Measurements from ENCODE around the gene CHI3L1.

The CHI3L1 gene

DNA sequence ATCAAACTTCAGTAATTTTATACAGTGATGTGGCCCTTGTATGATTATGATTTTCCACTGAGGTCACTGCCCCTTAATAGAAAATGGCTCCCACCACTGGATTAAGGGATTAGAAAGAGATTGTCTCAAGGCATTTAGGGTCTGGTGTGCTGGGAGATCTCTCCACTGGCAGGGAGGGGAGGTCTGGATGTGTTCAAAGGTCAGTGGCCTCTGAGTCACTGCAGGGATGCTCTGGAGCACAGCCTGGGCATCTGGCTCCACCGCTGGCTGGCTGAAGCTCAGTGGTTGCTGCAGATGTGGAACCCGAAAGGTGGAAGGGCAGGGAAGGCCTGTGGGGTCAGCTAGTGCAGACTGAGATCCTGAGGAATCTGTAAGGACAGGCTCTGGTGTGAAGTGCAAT lies 18.3 kb upstream of the CHI3L1 start:
- DNase-seq (ENCODE audit: low read depth): no peak

DNA sequence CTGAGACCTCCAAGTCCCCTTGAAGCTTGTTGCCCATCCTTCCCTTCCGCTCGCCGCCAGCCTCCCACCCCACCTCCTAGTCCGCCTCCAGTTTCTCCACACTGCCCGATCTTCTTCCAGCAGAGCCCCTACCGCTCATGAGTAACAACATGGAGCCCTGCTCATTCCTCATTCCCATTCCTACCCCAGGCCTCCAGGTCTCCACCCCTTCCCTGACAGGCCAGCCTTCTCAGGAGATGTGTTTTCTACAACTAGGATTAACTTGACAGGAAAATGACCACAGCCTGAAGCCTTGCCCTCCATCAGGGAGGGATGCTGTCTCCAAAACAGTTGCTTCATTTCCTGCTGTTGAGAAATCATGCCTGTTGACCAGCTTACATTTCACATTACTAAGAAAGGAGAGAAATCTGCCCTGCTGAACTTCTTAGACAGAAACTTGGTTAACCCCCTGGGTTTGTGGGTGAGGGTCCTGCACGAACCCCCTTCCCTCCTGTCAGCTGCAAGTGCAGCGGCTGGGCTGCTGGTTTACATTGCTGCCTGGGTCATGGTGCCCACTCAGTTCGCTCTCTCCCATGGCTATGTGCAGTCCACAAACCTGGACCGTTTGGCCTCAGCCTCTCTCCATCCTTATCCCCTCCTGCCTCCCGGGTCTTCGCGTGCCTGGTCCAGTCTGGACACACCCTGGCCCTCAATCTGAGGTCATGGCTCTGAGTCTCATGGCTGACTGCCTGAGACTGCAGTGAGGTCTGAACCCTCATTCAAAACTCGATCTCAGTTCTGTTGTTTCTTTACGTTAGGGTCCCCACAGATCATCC lies 16.1 kb upstream of the CHI3L1 start:
- no peak for DNase-seq (ENCODE audit: low read depth)

DNA sequence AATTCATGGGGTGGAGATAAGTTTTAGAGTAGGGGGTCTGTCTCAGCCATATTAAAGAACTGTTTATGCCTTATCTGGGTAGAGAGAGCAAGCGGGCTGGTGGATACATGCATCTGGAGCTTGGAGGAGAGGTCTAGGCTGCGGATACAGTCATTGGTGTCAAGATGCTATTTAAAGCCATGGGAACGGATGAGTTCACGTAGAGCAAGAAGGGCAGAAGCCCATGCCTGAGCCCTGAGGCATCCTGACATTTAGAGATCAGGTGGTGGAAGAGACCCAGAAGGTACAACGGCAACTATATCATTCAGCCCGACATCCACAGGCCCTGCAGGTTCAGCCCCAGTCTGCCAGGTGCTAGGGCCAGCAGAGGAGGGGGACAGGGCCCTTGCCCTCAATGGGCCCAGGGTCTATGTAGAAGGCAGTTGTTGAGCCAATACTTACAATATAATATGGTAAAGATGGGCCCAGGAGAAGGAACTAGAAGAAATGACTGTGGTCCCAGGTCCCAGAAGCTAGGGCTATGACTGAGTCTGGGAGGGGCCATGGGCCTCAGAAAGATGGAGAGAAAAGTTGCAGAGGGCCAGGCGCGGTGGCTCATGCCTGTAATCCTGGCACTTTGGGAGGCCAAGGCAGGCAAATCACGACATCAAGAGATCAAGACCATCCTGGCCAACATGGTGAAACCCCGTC lies 15.2 kb upstream of the CHI3L1 start:
- DNase-seq (ENCODE audit: low read depth): no peak

DNA sequence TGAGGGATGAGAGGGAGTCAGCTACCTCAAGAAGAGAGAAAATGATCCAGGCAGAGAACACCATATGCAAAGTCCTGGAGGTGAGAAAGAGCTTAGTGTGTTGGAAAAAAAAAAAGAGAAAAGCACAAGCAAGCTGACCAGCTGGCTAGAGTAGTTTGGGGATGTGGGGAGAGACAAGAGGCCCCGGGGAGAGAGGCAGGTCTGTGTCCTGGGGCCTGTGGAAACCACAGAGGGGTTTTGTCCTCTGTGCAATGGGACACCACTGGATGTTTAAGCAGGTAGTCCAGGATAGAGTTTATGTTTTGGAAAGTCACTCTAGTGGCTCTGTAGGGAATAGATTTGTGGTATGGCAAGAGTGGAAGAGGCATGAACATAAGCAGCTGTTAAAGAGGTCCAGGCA lies 14.4 kb upstream of the CHI3L1 start:
- no peak for DNase-seq (ENCODE audit: low read depth)

DNA sequence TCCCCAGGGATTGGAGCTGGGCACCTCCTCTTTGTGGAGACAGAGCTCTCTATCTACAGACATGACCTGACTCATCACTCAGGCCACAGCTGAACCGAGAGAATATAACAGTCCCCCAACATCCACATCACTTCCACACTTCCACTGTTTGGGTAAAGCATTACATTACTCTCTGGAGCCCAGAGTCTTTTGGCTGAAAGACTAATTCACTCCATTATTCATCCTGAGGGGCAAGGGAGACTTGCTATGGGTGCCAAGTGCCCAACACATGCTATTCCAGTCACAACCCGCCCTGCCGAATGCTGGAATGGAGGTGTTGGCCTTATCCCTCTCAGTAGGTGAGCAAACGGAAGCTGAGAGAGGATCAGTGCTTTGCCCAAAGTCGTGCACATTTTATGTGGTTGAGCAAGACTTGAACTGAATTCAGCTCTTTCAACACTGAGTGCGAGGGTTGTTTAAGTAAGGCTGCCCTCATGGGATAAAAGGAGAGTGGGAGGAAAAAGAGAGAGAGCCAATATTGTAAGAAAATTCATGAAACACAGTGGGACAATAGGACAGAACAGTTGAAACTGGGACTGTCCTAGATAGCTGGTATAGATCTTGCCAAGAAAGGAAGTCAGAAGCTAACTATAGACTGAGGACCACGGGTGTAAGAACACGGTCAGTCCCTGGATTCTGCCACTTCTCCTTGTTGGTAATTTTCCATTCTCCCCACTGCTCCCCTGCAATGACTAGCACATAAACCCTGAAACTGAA lies 13.5 kb upstream of the CHI3L1 start:
- no peak for DNase-seq (ENCODE audit: low read depth)

DNA sequence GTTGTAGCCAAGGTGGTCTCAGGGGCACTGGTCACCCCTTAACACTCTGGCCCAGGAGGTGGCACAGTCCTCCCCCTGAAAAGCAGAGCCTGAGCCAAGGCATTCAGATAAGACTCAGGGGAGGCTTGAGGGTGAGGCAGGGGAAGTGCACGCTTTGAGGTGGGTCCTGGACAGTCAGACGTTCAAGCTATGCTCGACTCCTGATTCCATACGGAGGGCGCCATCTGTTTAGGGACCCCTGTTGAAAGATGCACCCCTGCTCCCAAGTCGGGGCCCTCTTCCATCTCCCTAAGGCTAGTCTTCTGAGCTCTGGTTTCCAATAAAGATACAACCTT lies 12.9 kb upstream of the CHI3L1 start:
- DNase-seq (ENCODE audit: low read depth): no peak

DNA sequence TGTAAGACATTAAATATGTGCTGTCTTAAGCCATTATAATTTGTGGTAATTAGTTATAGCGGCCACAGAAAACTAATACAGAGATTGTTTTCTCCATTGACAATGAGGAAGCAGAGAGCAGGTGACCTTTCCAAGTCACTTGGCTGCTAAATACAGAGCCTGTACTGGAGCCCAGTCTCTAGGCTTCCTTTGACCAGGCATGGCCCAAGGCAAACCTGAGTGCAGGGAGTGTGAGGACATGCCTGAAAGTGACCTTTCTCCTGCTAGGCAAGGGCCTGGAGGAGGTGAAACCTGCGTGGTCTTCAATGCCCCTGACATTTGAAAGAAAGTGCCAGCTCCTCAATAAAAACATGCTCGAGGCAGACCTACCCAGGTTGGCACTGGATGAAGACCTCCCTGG lies 12.5 kb upstream of the CHI3L1 start:
- DNase-seq (ENCODE audit: low read depth): no peak

DNA sequence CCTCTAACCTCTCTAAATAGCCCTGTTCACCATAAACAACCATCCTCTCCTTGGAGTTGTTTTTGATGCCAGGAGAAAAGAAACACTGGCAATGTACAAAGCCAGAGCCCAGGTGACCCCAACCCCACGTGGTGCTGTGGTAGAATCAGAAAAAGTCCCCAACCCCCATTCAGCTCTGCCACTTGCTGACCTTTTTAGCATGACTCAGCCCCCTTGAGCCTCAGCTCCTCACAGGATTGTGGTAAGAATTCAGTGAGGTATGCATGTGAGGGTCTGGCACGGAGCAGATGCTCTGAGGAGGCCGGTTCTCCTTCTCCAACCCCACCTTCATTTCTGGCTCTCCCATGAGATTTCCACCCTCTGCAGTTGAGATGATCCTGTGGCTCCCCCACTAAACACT lies 11.1 kb upstream of the CHI3L1 start:
- no peak for DNase-seq (ENCODE audit: low read depth)

DNA sequence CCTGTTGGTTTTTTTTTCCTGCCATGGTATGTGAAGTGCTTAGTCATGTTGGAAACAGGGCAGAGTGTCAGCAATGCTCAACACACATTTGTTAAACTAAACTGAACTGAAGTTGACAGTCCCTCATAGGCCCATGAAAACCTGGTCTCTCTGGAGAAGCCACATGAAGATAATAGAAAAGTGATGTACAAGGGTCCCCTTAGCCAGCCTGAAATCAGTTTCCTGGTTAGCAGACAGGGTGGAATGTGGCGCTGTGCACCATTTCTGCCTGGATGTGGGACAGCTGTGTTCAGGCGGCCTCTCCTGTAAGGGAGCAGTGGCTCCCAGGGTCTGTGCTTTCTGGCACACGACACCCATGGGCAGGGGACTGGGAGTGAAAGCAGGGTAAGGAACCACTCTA lies 9.9 kb upstream of the CHI3L1 start:
- no peak for DNase-seq (ENCODE audit: low read depth)

DNA sequence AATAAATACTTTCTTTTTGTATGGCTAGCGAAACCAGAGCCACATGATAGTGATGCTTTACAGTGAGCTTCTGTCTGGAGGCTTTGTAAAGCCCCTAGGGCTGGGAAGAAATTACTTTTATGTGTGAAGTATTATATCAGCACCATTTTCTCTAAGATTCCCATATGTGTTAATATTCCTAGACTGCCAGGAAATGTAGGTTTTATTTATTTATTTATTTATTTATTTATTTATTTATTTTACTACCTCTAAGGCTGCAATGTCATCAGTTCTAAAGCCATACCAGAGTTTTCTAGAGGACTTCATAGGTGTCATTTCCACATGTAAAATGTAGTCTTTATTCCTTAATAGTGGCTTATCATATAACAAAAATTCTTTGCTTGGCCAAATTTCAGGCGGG lies 4.4 kb upstream of the CHI3L1 start:
- DNase-seq (ENCODE audit: low read depth): no peak

DNA sequence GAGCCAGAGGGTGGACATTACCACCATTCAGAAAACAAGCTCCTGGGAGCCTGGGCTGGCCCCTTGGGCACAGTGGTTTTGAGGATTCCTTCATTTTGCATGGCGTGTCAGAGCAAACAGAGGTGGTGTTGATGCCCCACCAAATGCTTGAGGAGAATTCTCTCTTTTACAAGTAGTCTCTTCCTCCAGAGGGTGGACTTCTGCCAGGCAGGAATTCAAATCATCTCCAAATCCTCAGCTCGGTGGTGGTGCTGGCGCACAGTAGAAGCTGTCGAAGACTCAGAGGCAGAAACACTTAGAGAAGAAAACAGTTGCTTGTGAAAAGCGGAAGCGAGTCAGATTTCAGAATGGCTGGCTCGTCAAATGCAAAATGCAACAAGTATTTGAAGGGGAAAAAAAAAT lies 3.4 kb upstream of the CHI3L1 start:
- no peak for DNase-seq (ENCODE audit: low read depth)

DNA sequence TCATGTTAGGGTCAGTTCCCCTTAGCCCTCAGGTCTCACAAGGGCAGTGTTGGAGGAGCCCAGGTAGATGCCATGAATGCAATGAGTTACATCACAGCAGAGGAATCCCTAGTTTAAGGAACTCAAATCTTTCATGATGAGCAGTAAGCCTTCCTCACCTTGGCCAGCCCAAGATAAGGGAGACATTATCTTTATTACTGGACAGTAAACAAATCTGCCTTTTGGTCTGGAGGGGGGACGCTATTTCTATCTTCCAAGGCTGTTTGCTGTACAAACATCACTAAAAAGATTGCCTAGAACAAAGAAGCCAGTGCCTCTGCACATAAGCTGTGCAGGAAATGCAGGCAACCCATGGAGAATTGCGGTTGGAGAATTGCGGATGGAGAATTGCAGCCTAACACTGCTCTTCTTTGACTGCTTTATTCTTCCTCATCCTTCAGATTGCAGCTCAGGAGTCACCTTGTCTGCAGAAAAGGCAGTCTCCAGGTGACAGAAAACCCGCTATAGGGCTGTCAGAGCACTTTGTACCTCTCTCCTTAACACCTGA lies 2.3 kb upstream of the CHI3L1 start:
- no peak for DNase-seq (ENCODE audit: low read depth)

DNA sequence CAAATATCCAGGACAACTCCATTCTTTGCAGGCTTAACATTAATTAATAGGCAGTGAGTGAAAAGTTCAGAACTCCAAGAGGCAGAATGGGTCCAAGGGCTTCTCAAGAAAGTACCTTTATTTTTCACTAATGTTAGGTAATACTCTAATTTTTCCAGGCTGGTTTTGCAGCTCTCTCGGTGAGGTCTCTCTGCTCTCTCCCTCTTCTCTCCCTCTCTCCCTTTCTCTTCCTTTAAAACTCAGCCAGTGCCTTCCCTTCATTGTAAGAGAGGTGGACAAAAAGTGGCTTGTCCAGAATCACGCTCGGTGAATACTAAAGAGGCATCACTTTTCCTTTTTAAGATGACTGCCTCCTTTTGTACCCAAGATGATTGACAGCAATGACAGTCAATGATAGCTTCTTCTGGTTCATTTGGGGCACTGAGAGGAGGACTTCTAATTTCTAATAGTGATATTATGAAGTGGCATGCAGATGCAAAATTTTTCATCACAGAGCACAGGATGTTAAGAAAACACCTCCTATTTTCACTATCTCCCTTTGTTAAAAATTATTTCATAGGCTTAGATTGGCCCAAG lies 1.3 kb upstream of the CHI3L1 start:
- DNase-seq (ENCODE audit: low read depth): no peak

DNA sequence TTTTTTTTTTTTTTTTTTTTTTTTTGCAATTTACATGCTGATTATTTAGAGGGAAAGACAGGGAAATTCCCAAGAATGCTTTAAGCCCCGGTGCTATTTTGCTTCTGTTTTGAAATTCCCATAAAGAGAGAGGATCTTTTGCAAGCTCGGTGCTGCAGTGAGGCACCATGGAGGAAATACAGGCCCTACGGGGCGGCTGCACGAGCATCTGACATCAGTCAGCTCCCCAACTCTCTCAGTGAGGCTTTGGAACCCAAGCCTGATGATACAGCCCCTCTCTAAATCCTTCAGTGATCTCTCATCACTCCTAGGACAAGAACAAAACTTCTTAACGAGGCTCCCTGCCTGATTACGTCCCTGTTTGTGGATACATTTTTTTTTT lies 791 bp upstream of the CHI3L1 start:
- DNase-seq (ENCODE audit: low read depth): no peak

DNA sequence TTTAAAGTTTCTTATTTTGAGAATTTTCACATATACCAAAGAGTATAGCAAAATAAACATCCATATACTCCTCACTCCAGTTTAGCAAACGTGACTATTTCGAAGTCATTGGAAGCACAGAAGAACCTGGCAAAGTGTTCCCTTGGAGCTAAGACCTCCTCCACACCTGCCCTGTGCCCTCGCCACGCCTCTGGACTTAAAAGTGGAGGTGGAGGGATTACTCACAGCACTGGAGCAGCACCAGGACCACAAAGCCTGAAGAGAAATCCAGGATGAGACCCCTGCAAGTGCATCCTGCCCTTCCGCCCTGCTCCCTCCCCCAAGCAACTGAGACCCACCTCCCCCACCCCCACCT lies 436 bp downstream of the CHI3L1 start:
- DNase-seq (ENCODE audit: low read depth): no peak

DNA sequence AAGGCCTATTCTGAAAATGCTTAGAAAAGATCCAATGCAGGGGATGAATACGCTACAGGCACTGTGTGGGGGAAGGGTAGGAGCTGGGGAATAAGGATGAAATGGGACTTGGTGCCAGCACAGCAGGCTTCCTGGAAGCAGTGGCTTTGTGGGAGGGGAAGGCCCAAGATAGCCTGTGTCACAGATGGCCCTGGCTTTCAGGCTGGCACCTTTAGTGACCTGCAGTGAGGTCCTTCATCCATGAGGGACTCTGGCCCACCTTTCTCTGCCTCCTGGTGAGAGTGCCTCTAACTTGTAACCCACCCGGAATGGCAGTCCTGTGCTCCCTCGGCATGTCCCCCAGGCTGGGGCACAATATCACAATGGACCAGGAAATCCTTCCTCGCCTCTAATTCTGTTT lies 919 bp downstream of the CHI3L1 start:
- no peak for DNase-seq (ENCODE audit: low read depth)

DNA sequence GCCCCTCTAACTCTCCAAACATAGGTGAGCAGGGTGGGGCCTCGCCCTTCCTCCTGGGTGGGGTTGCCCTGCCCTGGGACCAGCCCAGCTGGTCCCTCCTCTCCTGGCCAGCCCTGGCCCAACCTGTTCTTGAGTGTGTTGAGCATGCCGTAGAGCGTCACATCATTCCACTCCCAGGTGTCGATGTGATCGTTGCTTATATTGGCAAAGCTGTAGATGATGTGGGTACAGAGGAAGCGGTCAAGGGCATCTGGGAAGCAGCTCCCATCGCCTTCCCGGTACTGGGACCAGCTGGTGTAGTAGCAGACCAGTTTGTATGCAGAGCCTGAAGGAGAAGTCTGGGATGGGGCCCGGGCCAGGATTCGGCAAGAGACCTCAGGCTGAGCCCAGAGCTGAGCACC lies 1.4 kb downstream of the CHI3L1 start:
- DNase-seq (ENCODE audit: low read depth): no peak

DNA sequence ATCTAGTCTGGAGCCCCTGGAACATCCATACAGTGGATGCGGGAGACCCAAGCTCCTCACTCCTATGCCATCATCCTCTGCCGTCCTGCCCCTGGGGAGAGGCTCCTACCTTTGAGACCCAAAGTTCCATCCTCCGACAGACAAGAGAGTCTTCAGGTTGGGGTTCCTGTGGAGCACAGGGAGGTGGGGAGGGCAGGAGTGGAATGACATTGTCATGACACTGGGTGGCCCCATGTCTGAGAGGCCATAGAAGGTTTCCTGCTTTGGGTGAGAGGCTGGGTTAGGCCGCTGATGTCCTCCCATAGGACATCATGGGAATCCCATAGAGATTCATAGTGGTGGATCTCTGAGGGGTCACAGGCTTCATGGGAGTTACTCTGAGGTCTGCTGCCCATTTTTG lies 2.0 kb downstream of the CHI3L1 start:
- DNase-seq (ENCODE audit: low read depth): no peak

DNA sequence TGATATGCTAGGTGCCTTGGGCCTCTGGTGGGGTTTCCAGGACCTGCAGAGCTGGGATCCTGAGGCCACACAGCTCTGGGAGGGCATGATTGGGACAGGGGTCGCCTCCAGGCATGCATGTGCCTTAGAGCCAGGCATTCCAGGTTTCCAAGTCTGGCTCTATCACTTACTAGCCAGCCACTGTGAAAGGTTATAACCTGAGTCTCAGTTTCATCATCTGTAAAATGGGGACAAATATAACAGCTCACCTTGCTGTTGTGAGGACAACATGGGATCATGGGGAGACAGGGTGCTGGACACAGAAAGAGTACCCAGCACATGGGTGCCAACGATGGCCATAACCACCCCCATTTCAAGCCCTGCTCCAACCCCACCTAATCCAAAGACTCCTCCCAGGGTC lies 2.7 kb downstream of the CHI3L1 start:
- DNase-seq (ENCODE audit: low read depth): no peak

DNA sequence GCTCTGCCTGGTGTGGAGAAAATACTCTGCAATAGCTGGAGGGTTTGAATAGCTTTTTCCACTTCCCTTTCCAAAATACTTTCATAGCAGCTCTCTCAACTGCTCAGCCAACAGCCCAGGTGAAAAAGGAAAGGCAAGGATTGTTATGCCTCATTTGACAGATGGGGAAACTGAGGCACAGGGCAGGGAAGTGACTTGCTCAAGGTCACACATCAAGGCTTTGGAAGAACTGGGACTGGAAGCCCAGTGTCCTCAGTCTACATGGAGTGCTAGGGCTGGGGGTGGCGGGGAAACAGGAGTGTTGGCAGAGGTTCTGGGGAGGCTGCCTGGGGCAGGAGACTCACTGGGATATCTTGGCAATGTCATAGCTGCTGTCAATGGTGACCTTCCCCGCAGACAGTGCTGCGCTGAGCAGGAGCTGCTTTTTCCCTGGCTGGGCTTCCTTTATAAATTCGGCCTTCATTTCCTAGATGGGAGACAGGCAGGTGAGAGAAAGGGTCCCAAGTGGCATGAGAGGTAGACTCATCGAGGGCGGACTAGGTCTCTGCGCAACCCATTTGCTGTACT lies 4.0 kb downstream of the CHI3L1 start:
- no peak for DNase-seq (ENCODE audit: low read depth)

DNA sequence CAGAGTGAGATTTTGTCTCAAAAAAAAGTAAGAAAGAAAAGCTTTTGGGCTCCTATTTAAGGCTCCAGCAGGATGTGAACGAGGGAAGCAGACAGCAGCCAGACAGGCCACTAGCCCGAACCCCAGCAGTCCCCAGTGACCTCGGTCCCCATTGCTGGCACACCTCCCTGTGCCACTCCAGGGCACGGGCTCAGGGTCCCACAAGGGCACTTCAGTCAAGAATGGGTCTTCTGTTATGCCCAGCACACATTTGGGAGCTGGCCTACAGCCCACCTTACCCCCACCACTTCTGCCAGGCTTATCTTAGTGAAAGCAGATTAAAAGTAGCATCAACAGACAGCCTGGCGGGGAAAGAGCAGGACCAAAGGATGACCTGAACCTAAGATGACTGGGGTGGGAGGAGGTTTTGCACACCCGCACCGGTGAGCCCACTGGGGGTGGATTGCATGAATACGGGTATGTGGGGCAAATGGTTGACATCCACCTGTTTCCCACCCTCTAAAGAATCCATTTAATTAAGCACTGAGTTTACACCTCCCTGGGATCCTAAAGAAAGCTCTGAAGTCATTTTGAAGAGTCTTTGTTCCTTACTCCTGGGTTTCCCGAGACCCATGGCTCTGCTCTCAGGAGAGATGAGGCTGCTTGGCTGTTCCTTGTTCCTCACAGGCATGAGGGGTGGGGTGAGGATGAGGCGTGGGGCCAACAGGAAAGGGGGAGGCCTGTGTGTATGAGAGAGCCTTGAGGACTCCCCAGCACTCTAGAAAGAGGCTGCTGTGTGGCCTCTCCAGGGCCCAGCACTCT lies 4.7 kb downstream of the CHI3L1 start:
- DNase-seq (ENCODE audit: low read depth): no peak
